GOT3 (cell line): ENCODE results near the gene TRIP10.
A peak's percentile ranks its signal among the peaks of the same experiment; 100 is the strongest.
"Not testable (repeated sequence)": the region's sequence is repeated elsewhere in the genome, so short reads cannot be mapped to it uniquely, and the experiment has no call there.

Experiments used
- DNase-seq: peaks from one replicate; lab custom pipeline; 2025; ENCODE audit warnings: mixed read lengths; lab: John Stamatoyannopoulos, UW

TRIP10 gene

GRCh38 chr19:6743714-6744380 lies 4.4 kb downstream of the TRIP10 start:
- DNase-seq: no peak

DNA sequence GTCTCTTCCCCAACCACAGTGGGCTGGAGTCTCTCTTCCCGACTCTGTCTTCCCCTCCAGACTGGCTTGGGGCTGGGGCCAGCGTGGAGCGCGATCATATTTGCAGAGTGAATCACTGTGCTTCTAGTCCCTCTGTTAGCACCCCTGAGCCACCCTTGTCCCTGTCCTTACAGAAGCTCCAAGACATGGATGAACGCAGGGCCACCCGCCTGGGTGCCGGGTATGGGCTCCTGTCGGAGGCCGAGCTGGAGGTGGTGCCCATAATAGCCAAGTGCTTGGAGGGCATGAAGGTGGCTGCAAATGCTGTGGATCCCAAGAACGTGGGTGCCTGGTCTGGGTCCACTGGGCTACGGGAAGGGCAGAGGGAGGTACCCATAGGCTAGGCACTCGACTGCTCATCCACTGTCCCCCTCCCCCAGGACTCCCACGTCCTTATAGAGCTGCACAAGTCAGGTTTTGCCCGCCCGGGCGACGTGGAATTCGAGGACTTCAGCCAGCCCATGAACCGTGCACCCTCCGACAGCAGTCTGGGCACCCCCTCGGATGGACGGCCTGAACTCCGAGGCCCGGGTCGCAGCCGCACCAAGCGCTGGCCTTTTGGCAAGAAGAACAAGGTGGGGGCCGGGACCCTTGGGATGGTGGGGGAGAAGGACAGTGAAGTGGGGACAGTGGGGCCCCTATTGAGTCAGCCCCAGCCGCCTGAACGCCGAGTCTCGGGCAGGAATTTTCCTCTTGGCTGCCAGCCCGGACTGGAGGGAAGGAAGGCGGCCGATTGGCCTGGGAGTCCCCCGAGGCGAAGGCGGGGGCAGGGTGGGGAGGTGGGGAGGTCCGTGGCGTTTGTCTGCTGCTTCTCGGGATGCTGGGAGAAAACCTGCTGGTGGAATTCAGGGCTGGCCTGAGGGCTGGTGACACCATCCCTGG lies 5.2 kb downstream of the TRIP10 start:
- no peak for DNase-seq

- DNase-seq: no peak
Measured at GRCh38 chr19:6745965-6746364, 6.5 kb downstream of the TRIP10 start.

- not testable (repeated sequence) for DNase-seq
Measured at GRCh38 chr19:6748543-6748942, 9.1 kb downstream of the TRIP10 start.

- DNase-seq: no peak
Measured at GRCh38 chr19:6750062-6750461, 10.6 kb downstream of the TRIP10 start.

GRCh38 chr19:6751189-6751588 lies 11.7 kb downstream of the TRIP10 start:
- DNase-seq: no peak

- DNase-seq: no peak
Measured at GRCh38 chr19:6752256-6753177, 13.0 kb downstream of the TRIP10 start.

GRCh38 chr19:6753178-6754031 lies 13.9 kb downstream of the TRIP10 start:
- DNase-seq: peak; percentile 35

DNA sequence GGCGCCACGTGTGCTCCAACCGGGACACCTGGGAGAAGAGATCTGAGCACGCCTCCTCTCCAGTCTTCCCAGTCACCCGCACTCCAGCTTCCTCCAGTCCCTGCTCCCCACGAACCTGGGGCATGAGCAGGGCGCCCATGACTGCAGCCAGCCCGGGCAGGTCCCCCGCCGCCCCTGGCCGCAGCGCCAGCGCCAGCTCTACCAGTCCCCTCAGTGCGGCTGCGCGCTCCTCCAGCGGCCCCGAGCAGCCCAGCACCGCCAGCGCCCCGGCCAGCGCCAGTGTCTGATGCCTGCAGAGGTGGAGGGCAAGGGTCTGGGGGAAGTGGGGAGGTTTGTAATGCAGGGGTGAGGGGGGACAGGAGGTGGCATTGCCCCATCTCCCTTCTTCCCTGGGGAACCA lies 14.7 kb downstream of the TRIP10 start:
- no peak for DNase-seq

DNA sequence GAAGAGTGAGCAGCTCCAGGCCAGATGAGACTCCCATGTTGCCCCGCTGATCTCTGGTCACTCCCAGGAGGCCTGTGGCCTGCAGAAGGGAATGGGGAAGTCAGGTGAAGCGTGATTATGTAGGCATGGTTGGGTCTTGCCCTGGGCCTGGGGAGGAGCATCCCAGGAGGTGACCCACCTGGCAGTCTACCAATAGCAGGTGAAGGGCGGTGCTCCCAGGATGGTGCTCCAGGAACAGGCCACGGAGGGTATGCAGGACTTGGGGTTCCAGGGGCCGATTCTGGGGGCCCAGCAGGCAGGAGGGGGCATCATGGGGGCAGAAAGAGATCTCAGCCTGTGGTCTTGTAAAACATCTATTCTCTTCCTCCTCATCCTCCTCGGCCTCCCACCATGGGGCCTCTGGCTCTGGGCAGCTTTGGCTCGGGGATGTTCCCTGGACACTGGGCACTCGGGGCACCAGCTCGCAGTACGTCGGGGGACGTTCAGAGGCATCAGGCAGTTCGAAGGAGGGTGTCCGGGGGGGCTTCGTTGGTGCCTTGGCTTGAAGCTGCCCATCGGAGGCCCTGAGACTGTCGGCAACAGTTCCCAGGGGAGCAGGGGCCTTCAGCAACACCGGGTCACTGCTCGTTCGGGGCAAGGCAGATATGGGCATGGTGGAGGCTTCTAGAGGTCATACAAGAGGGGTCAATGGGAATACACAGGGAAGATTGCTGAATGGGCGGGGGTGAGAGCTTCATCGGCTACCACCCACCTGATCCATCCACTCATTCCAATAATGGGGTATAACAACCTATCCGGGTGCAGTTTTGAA lies 15.4 kb downstream of the TRIP10 start:
- no peak for DNase-seq

- no peak for DNase-seq
Measured at GRCh38 chr19:6760606-6761005, 21.1 kb downstream of the TRIP10 start.

DNA sequence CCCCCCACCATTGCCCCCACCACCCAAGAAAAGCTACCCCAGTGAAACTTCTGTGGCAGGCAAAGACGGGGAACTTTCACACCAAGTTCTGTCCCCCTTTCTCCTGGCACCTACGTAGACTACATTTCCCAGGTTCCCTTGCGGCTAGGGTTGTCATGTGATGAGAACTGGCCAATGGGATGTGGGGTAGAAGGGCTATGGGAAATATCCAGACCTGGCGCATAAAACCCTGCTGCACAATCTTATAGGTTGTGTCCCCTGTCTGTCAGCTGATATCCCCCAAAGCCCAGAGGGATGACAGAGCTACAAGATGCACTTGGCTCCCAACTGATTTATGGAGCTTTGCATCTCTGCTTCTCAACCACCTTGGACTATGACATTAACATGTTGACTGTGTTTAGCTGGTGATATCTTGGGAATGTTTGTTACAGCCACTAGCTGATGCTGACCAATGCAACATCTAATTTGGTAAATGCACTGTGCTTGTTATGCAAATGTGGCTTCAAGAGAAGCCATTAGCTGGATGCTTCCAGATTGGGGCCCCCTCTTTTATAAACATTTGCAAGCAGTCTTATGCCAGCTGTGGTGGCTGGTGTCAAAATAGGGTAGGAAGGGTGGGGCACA lies 21.7 kb downstream of the TRIP10 start:
- DNase-seq: no peak

GRCh38 chr19:6762253-6762797 lies 22.8 kb downstream of the TRIP10 start:
- DNase-seq: not testable (repeated sequence)

DNA sequence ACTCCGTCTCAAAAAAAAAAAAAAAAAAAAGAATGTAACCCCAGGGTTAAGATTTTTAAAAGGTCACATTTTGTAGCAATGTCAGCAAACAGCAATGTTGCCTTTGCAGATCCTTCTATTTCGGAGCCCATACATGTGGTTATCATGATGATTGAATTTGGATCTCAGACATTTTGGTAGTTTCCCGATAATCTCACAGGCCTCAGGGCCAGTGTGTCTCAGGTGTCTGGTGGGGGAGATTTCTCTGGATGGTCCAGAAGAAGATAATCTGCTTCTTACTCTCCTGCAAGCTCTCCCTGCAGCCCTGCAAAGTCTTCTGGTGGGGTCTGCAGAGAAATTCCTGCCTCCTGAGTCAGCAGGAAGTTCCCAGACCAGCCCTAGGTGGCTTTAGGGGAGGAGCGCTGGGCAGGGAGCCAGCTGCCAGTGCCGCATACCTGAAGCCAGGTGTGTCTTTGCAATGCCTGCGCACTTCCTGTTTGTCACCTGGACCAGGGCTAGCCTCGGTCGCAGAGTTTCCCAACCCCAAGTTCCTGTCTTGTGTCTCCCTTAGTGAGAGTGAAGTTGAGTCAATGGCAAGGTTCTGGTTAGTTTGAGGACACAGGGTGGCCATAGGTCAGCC lies 26.4 kb downstream of the TRIP10 start:
- no peak for DNase-seq

DNA sequence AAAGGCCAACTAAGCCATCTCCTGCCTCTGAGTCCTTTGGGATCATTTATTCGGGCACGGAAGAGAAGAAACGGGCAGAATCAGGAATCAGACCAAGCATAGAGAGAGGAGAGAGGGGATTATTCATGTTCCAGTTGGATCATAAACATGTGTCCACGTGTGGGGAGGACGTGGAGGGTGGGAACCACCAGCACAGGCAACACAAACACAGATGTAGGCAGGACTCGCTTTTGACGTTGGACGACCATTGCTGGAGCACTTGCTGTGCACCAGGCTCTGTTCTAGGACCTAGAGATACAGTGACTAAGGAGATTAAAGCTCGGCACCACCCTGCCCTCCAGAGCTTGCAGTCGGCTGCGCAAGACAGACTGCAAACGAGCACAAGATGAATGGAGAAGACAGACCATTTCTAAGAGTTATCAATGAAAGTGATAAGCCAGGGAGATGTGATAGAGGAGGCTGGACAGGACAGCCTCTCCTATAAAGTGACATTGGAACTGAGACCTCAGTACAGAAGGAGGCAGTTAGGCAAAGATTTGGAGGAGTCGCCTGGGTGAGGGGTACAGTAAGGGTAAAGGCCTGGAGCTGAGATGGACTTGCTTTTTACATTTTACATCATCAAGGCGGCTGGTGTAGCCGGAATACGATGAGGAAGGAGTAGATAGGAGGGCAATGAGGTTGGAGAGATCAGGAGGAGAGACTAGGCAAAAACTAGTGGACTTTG lies 27.0 kb downstream of the TRIP10 start:
- DNase-seq: no peak

DNA sequence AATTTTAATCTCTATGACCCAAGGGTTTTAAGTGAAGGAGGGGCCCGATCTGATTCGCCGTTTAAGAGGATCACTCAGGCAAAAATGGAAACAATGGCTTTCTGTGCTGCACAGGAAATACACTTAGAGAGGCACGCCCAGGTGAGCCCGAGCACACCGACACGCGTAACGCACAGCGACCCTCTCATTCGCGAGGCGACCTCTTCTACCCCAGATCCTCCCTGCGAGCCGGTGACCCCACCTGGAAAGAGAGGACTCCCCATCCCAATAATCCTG lies 27.5 kb downstream of the TRIP10 start:
- DNase-seq: no peak

DNA sequence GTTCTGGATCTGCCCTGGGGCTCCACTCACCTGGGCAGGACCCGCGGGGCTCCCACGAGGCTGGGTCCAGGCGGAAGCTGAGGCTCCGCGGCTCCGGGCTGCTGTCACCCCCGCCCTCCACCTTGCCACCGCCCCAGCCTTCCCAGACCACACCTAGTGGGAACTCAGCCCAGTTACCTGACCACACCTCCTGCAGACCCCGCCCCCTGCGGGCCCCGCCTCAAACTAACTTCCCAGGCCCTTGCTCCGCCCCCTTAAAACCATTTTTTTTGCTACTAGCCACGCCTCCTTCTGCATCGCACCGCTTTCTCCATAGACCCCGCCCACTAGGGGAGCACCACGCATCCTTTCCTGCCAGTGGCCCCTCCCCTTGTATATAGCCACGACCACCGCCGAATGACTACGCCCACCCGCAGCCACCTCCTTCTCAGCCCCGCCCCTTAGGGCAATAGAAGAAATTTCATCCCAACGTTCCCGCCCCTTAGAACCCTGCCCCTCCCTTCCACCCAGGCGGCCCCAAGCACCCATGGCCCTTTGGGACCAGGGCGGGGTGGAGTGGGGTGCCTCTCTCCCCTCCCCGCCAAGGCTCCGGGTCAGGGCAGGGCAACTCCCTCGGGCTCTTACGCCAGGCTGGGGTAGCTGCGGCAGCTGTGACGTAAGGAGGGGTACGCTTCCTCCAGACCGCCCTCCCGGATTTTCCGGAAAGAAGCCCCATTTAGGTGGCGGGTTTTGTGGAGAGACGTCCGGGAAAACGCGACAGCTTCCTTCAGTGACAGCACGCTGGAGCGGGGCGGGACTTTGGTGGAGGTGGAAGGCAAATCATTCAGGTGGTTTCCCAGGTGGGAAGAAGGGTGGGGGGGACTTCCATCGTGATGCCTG lies 28.1 kb downstream of the TRIP10 start, which contains the start of gene SH2D3A:
Gene SH2D3A (minus strand): TSS at position 79 of the 879 bp plus-strand sequence. CDS start 3,687 bp downstream, outside the sequence.
- peak; percentile 54 for DNase-seq
